HG03064 (cell line): ENCODE data around the gene EBI3.
"Not testable (repeated sequence)": the region's sequence is repeated elsewhere in the genome, so short reads cannot be mapped to it uniquely, and the experiment has no call there.

Experiments used
- ATAC-seq: cut with Tn5 transposase; IDR thresholded peaks from one replicate; pipeline ENCODE4 v1.9.1; 2021; ENCODE audit warnings: low read depth; ENCODE audit not compliant: unreplicated experiment

EBI3 gene

GRCh38 chr19:4229179-4229931 is at the start of gene EBI3:
EBI3 (plus strand) TSS chr19:4229523; CDS start chr19:4229551, 28 bp downstream.
- ATAC-seq, result peak; percentile 57

DNA sequence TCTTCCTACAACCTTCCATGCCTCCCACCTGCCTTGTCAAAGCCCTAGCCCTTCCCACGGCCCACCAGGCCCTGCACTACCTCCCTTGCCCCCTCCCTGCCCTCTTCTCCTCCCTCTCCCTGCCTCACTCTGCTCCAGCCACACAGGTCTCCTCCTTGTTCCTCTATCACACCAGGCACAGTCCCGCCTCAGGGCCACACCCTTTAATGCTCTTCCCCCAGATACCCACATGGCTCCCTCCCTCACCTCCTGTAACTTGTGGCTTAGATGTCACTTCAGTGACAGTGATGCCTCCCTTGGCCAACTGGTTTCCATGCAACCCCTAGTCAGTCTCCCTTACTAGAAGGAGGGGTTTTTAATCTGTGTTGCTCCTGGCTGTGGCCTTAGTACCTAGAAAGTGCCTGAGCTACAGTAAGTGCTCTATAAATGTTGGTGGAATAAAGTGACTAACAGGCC is 48.2 kb upstream of the EBI3 start:
- no peak for ATAC-seq

GRCh38 chr19:4182084-4182810 is 47.1 kb upstream of the EBI3 start, which contains the start of the genes ANKRD24 and SIRT6:
ANKRD24 (plus strand) TSS chr19:4182689; CDS start chr19:4186426, 3,737 bp downstream.
SIRT6 (minus strand) TSS chr19:4182563; CDS start chr19:4182539, 24 bp downstream.
- ATAC-seq, result peak; percentile 46

DNA sequence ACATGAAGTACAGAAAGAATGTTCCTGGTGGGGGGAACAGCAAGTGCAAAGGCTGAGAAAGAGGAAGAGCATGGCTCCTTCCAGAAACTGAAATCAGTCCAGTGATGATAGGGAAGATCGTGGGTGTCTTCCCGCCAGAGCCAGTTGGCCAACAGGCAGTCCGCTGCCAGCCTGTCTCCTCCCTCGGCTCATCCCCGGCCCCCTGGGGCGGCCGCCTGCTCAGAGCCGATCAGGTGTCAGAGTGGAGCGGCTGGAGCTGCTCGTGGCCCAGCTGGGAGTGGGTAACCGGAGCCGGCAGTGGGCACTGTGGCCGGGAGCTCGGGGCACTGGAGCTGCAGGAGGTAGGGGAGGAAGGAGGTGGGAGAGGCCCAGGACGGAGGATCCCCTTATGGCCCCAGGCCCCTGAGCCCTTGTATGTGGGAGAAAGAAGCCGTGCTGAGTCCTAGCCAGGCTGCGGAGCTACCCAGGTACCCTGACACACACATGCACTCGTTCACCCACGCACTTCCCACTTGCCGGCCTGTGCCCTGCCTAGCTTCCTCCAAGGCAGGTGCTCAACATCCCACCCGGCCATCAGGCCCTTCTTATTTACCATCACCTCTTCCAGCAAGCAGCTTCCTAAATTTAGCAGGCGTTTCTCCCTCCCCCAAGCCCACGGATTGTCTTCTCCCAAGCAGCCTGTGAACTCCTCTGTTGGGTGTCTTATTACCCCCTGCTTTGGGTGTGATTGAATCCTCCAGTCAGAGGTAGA is 45.2 kb upstream of the EBI3 start:
- ATAC-seq, result no peak

DNA sequence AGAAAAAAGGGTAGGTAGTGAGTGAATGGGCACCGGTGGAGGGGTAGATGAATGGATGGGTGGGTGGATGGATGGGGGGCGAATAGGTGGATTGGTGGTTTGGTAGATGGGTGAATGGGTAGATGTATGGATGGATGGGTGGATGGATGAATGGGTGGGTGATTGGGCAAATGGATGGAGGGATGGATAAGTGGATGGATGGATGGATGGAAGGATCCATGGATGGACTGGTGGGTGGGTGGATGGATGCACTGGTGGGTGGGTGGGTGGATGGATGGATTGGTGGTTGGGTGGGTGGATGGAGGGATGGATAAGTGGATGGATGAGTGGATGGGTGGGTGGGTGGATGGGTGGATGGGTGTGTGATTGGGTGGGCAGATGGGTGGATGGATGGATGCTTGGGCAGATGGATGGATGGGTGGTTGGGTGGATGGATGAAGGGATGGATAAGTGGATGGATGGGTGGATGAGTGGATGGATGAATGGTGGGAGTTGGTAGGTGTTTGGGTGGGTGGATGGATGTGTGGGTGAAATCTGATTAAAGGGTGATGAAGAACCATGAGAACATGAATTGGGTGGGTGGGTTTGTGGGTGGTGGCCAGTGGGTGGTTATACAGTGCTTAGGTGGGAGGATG is 44.5 kb upstream of the EBI3 start:
- ATAC-seq, result no peak

- ATAC-seq, result no peak
Measured at GRCh38 chr19:4185413-4186086, 43.8 kb upstream of the EBI3 start.

- ATAC-seq, result no peak
Measured at GRCh38 chr19:4186087-4186993, 43.0 kb upstream of the EBI3 start.

DNA sequence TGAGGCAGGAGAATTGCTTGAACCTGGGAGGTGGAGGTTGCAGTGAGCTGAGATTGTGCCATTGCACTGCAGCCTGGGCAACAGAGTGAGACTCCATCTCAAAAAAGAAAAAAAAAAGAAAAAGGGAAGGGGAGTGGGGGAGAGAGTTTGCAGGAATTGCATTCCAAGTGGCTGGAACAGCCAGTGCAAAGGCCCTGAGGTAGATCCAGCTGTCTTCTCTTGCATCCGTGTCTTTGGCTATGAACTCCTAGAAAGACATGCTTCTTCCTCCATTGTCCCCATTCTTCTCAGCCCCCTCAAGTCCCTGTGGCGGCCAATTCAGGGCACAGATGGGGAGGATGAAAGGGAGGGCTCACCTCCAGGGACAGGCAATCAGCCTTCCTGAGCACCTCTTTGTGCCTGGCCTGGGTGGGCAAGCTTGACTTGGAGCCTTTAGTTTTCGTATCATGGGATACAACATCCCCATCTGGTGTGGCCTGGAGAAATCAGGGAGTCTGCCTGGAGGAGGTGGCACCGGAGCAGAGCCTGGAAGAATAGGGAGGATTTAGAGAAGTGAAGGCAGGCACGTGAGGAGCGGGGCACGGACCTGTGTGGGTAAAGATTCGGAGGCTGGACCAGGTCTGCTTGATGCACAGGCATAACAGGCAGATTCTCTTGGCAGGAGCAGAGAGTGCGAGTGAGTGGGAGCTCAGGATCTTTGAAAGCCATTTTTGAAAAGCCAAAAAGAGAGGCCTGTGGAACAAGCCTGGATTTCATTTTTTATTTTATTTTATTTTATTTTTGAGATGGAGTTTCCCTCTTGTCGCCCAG is 41.8 kb upstream of the EBI3 start:
- ATAC-seq, result no peak

GRCh38 chr19:4189641-4190040 is 39.7 kb upstream of the EBI3 start:
- ATAC-seq, result no peak

- ATAC-seq, result not testable (repeated sequence)
Measured at GRCh38 chr19:4192537-4192936, 36.8 kb upstream of the EBI3 start.

DNA sequence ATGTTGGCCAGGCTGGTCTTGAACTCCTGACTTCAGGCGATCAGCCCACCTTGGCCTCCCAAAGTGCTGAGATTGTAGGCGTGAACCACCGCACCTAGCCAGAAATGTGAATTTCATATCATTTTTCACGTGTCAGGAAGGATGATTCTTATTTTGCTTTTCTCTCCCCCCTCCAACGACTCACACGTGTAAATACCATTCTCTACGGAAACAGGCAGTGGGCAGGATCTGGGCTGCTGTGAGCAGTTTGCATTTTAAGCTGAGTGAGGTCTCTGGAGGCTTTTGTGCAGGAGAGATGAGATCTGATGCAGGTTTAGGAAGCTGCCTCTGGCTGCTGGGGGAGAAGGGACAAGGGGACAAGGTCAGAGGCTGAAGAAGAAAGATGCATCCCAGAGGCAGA is 35.0 kb upstream of the EBI3 start:
- ATAC-seq, result no peak

GRCh38 chr19:4196009-4196408 is 33.3 kb upstream of the EBI3 start:
- ATAC-seq, result no peak

DNA sequence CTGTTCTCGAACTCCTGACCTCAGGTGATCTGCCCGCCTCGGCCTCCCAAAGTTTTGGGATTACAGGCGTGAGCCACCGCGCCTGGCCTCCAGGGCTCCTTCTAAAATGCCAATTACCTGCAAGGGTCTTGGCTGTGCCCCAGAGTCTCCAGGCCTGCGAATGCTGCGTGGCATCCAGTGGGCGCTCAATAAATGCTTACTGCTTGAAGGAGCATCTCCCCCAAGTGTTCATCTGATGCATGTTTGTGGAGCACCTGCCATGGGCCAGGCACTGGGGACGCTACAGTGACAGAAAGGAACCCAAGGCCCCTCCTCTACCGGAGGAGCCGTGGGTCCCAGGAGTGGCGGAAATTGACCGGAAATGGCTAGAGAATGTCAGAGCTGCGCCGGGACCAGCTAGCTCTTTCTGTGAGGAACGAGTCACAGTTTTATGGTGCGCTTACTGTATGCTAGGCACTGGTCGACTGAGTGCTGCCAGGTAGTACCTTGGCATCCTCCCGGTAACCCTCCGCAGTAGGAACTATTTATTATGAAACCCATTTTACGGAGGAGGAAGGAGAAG is 32.7 kb upstream of the EBI3 start:
- ATAC-seq, result no peak

- no peak for ATAC-seq
Measured at GRCh38 chr19:4197228-4197624, 32.1 kb upstream of the EBI3 start.

- no peak for ATAC-seq
Measured at GRCh38 chr19:4197625-4198466, 31.5 kb upstream of the EBI3 start.

DNA sequence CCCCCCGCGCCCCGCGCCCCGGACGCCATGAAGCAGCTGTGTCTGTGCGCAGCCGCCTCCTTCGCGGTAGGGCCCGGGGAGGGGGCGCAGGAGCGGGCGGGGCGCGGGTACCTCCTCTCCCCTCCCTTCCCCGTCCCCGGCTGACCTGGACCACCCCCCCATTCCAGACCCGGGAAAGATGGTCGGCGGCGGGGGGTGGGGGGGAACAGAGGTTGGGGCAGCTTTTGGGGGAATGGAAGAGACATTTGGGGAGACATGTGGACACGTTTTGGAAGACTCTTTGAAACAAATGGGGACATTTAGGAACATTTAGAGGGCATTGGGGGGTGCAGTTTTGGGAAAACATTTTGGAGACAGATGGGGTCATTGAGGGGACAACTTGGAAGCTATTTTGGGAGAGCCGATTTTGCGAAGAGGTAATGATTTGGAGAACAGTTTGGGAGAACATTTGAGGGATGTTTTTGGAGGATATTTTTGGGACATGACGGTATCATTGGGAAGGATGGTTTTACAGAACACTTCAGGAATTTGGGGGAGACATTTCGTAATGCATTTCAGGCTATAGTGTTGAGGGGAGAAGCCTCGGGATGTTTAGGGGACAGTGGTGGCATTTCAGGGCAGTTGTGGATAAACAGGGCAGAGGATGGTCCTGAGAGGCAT is 30.7 kb upstream of the EBI3 start:
- ATAC-seq, result no peak
